Measurements from ENCODE around the gene CPXM1.
"Not testable (repeated sequence)": the region's sequence is repeated elsewhere in the genome, so short reads cannot be mapped to it uniquely, and the experiment has no call there.

The CPXM1 gene
- 0 to 0.07 reads per million in 2 donors for total RNA-seq

GRCh38 chr20:2800521-2801285 lies at the start of gene CPXM1:
Gene CPXM1, minus strand, starts transcription at chr20:2800627. Its CDS starts 55 bp downstream, at chr20:2800572.
- DNase-seq, result peak in 1 of 5 experiments; percentile 13

GRCh38 chr20:2849529-2849928 lies 49.1 kb upstream of the CPXM1 start:
- no peak for DNase-seq

- no peak for DNase-seq
Measured at GRCh38 chr20:2847802-2848201, 47.4 kb upstream of the CPXM1 start.

GRCh38 chr20:2846698-2847097 lies 46.3 kb upstream of the CPXM1 start:
- DNase-seq, result no peak

GRCh38 chr20:2845607-2846006 lies 45.2 kb upstream of the CPXM1 start:
- DNase-seq, result no peak

- peak in 4 of 5 experiments; percentile 21 to 42 (median 24) for DNase-seq
Measured at GRCh38 chr20:2840967-2841531, 40.6 kb upstream of the CPXM1 start.

- DNase-seq, result peak; percentile 74 to 94 (median 85)
Measured at GRCh38 chr20:2840138-2840966, 39.9 kb upstream of the CPXM1 start, which contains the start of the genes PCED1A and VPS16. Gene PCED1A, minus strand, starts transcription at chr20:2840655. Its CDS starts 743 bp downstream, at chr20:2839912. Gene VPS16, plus strand, starts transcription at chr20:2840745. Its CDS starts 30 bp downstream, at chr20:2840775.

GRCh38 chr20:2839732-2840137 lies 39.3 kb upstream of the CPXM1 start:
- no peak for DNase-seq

GRCh38 chr20:2838847-2839671 lies 38.6 kb upstream of the CPXM1 start:
- DNase-seq, result no peak

GRCh38 chr20:2838170-2838797 lies 37.9 kb upstream of the CPXM1 start:
- no peak for DNase-seq

GRCh38 chr20:2837221-2837960 lies 37.0 kb upstream of the CPXM1 start:
- DNase-seq, result no peak

- no peak for DNase-seq
Measured at GRCh38 chr20:2836035-2836434, 35.6 kb upstream of the CPXM1 start.

- DNase-seq, result no peak
Measured at GRCh38 chr20:2835331-2835796, 34.9 kb upstream of the CPXM1 start.

GRCh38 chr20:2834401-2835110 lies 34.1 kb upstream of the CPXM1 start:
- DNase-seq, result no peak

- no peak for DNase-seq
Measured at GRCh38 chr20:2833761-2834160, 33.3 kb upstream of the CPXM1 start.

GRCh38 chr20:2831206-2831605 lies 30.8 kb upstream of the CPXM1 start:
- not testable (repeated sequence) for DNase-seq

- no peak for DNase-seq
Measured at GRCh38 chr20:2829376-2829775, 28.9 kb upstream of the CPXM1 start.

GRCh38 chr20:2826655-2827054 lies 26.2 kb upstream of the CPXM1 start:
- DNase-seq, result no peak

GRCh38 chr20:2825761-2826160 lies 25.3 kb upstream of the CPXM1 start:
- DNase-seq, result peak in 2 of 5 experiments; percentile 35 to 52

- peak in 2 of 5 experiments; percentile 78 to 79 for DNase-seq
Measured at GRCh38 chr20:2822073-2822472, 21.6 kb upstream of the CPXM1 start.
